Central memory CD4-positive, alpha-beta T cell (primary cell): Measurements from ENCODE around the gene CCL18.
"Not testable (repeated sequence)": the region's sequence is repeated elsewhere in the genome, so short reads cannot be mapped to it uniquely, and the experiment has no call there.

ENCODE experiments used
- DNase-seq: peaks from one replicate; pipeline ENCODE4 v3.0.0; 2022

Gene CCL18

GRCh38 chr17:36104701-36105181 lies 40.7 kb downstream of the CCL18 start:
- no peak for DNase-seq

- no peak for DNase-seq
These were observed 41.9 kb downstream of the CCL18 start for GRCh38 chr17:36105781-36106492.

GRCh38 chr17:36106493-36106835 lies 42.4 kb downstream of the CCL18 start:
- DNase-seq, result no peak

GRCh38 chr17:36107660-36108059 lies 43.6 kb downstream of the CCL18 start:
- no peak for DNase-seq

- DNase-seq, result not testable (repeated sequence)
These were observed 44.2 kb downstream of the CCL18 start for GRCh38 chr17:36108265-36108664.

- DNase-seq, result no peak
These were observed 47.0 kb downstream of the CCL18 start for GRCh38 chr17:36111068-36111490.

GRCh38 chr17:36112572-36112971 lies 48.5 kb downstream of the CCL18 start:
- no peak for DNase-seq

- not testable (repeated sequence) for DNase-seq
These were observed 49.1 kb downstream of the CCL18 start for GRCh38 chr17:36113131-36113530.

- DNase-seq, result not testable (repeated sequence)
These were observed 51.0 kb downstream of the CCL18 start for GRCh38 chr17:36114971-36115648.

- DNase-seq, result not testable (repeated sequence)
These were observed 51.5 kb downstream of the CCL18 start for GRCh38 chr17:36115649-36115977.

GRCh38 chr17:36117505-36118382 lies 53.7 kb downstream of the CCL18 start:
- DNase-seq, result no peak

GRCh38 chr17:36118477-36119353 lies 54.6 kb downstream of the CCL18 start:
- no peak for DNase-seq

- DNase-seq, result no peak
These were observed 56.1 kb downstream of the CCL18 start for GRCh38 chr17:36120221-36120620.

- not testable (repeated sequence) for DNase-seq
These were observed 57.0 kb downstream of the CCL18 start for GRCh38 chr17:36121099-36121498.
